Measurements from ENCODE around the gene BSDC1.

The BSDC1 gene

GRCh38 chr1:32431736-32432400 is 37.6 kb upstream of the BSDC1 start:
- Histone ChIP-seq H3K27me3 (ENCODE audit: insufficient read depth, low read length, poor library complexity) (peaks cover 3% of the 10 kb centered on the region), H3K79me2 (ENCODE audit: insufficient read depth, low read length) (no peaks in the 10 kb centered on the region), H4K20me1 (ENCODE audit: insufficient read depth, low read length) (no peaks in the 10 kb centered on the region), H3K9me3 (ENCODE audit: insufficient read depth, low read length, severe bottlenecking) (no peaks in the 10 kb centered on the region), H3K36me3 (ENCODE audit: insufficient read depth, low read length) (no peaks in the 10 kb centered on the region), H3K27ac (ENCODE audit: low read length) (no peak overlapping the region), H3K4me2 (ENCODE audit: insufficient read depth, low read length) (no peak overlapping the region), H3K4me1 (ENCODE audit: insufficient read depth, low read length) (no peaks in the 10 kb centered on the region), H3K4me3 (ENCODE audit: low read depth in 1 of 2, low read length in 2 of 2) (no peak overlapping the region), H3K9ac (ENCODE audit: low read depth, low read length) (no peak overlapping the region), H2AFZ (ENCODE audit: low read depth, low read length) (no peak overlapping the region)
- no peak for DNase-seq
- ATAC-seq (ENCODE audit: insufficient read depth, low read depth), result no peak
- TF ChIP-seq, protein P1, sequence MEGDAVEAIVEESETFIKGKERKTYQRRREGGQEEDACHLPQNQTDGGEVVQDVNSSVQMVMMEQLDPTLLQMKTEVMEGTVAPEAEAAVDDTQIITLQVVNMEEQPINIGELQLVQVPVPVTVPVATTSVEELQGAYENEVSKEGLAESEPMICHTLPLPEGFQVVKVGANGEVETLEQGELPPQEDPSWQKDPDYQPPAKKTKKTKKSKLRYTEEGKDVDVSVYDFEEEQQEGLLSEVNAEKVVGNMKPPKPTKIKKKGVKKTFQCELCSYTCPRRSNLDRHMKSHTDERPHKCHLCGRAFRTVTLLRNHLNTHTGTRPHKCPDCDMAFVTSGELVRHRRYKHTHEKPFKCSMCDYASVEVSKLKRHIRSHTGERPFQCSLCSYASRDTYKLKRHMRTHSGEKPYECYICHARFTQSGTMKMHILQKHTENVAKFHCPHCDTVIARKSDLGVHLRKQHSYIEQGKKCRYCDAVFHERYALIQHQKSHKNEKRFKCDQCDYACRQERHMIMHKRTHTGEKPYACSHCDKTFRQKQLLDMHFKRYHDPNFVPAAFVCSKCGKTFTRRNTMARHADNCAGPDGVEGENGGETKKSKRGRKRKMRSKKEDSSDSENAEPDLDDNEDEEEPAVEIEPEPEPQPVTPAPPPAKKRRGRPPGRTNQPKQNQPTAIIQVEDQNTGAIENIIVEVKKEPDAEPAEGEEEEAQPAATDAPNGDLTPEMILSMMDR (IDR thresholded peaks at IDR 0.05; ENCODE audit: borderline replicate concordance, extremely low read depth, low read length, poor library complexity, severe bottlenecking), result no peak
- TF ChIP-seq EZH2 (IDR thresholded peaks at IDR 0.05; ENCODE audit: borderline replicate concordance, low read depth, low read length, severe bottlenecking), result no peak

GRCh38 chr1:32427264-32427963 is 33.2 kb upstream of the BSDC1 start:
- TF ChIP-seq EZH2 (IDR thresholded peaks at IDR 0.05; ENCODE audit: borderline replicate concordance, low read depth, low read length, severe bottlenecking), result no peak
- TF ChIP-seq, protein P1 (IDR thresholded peaks at IDR 0.05; ENCODE audit: borderline replicate concordance, extremely low read depth, low read length, poor library complexity, severe bottlenecking), result no peak

DNA sequence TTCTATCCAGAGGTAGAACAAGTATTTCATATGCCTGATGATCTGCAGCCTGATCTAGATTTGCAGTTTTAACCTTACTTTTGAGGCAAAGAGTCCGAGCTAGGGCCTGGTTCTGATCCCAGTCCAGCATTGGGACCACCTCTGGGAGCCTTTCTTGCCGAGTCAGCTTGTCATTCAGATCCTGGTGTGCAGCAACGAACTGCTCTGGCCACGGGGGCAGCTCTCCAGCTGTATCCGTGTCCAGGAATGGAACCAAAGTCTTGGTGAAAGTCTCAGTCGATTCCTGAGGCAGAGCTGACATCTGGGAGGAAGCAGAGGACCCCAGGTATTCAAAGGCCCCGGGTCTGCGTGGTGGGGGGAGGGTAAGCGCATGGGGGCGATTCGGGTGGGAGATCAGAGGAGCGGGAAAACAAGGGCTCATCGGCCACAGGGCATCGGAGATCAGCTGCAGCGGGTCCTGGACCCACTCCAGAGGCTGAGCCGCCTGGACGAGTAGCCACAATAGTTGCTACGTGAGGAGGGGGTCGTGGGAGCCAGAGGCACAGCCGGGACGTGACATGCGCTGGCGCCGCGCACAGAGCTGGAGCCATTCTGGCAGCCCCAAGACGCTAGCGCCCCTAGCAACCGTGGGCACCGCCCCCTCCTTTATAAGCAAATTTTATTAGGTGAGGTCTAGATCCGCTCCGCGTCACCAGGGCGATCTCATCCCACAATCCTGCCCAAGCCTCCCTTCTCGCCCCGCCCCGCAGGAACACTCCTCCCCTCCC is 32.4 kb upstream of the BSDC1 start:
- peaks cover 29% of the 10 kb centered on the region for H3K27me3 ChIP-seq (ENCODE audit: insufficient read depth, low read length, poor library complexity)
- no peaks in the 10 kb centered on the region for H3K36me3 ChIP-seq (ENCODE audit: insufficient read depth, low read length)
- H3K9me3 ChIP-seq (ENCODE audit: insufficient read depth, low read length, severe bottlenecking), result no peaks in the 10 kb centered on the region
- TF ChIP-seq, protein P1 (IDR thresholded peaks at IDR 0.05; ENCODE audit: borderline replicate concordance, extremely low read depth, low read length, poor library complexity, severe bottlenecking), result no peak
- no peak for TF ChIP-seq EZH2 (IDR thresholded peaks at IDR 0.05; ENCODE audit: borderline replicate concordance, low read depth, low read length, severe bottlenecking)
- no peaks in the 10 kb centered on the region for H4K20me1 ChIP-seq (ENCODE audit: insufficient read depth, low read length)
- ATAC-seq (ENCODE audit: insufficient read depth, low read depth), result no peak
- no peak overlapping the region for H3K4me3 ChIP-seq (ENCODE audit: low read depth in 1 of 2, low read length in 2 of 2)
- DNase-seq, result no peak
- H3K79me2 ChIP-seq (ENCODE audit: insufficient read depth, low read length), result no peaks in the 10 kb centered on the region
- H3K27ac ChIP-seq (ENCODE audit: low read length), result no peak overlapping the region
- no peak overlapping the region for H3K9ac ChIP-seq (ENCODE audit: low read depth, low read length)
- no peaks in the 10 kb centered on the region for H3K4me1 ChIP-seq (ENCODE audit: insufficient read depth, low read length)
- no peak overlapping the region for H2AFZ ChIP-seq (ENCODE audit: low read depth, low read length)
- no peak overlapping the region for H3K4me2 ChIP-seq (ENCODE audit: insufficient read depth, low read length)

More at GRCh38 chr1:32427264-32427963, 33.2 kb upstream of the BSDC1 start:
- Histone ChIP-seq H3K36me3 (ENCODE audit: insufficient read depth, low read length) (no peaks in the 10 kb centered on the region), H3K27ac (ENCODE audit: low read length) (no peak overlapping the region), H3K9me3 (ENCODE audit: insufficient read depth, low read length, severe bottlenecking) (no peaks in the 10 kb centered on the region), H3K4me1 (ENCODE audit: insufficient read depth, low read length) (no peaks in the 10 kb centered on the region), H3K79me2 (ENCODE audit: insufficient read depth, low read length) (no peaks in the 10 kb centered on the region), H3K4me2 (ENCODE audit: insufficient read depth, low read length) (no peak overlapping the region), H3K27me3 (ENCODE audit: insufficient read depth, low read length, poor library complexity) (peaks cover 29% of the 10 kb centered on the region), H4K20me1 (ENCODE audit: insufficient read depth, low read length) (no peaks in the 10 kb centered on the region), H2AFZ (ENCODE audit: low read depth, low read length) (no peak overlapping the region), H3K4me3 (ENCODE audit: low read depth in 1 of 2, low read length in 2 of 2) (no peak overlapping the region), H3K9ac (ENCODE audit: low read depth, low read length) (no peak overlapping the region)
- ATAC-seq (ENCODE audit: insufficient read depth, low read depth) (no peak), DNase-seq (no peak)

All from DND-41 (cell line).